Endothelial cell (in vitro differentiated cells): ENCODE measurements around the gene WNT5A. TPM values are rescaled to one million over a fixed set of nuclear protein-coding genes. Genes with fewer than 3 reads are reported as not detected.

ENCODE experiments used
- DNase-seq: peaks from one replicate; pipeline ENCODE4 v3.0.0; 2021; ENCODE audit warnings: low spot score
- H3K27ac Mint-ChIP-seq: one replicate; pipeline ENCODE4 v1.8.0; 2021; ENCODE audit warnings: mixed read lengths, inconsistent platforms; ENCODE audit not compliant: unreplicated experiment
- H3K27me3 Mint-ChIP-seq: one replicate; pipeline ENCODE4 v1.8.0; 2021; ENCODE audit warnings: mild to moderate bottlenecking, moderate library complexity, mixed read lengths, inconsistent platforms; ENCODE audit not compliant: unreplicated experiment
- H3K36me3 Mint-ChIP-seq: one replicate; pipeline ENCODE4 v1.8.0; 2021; ENCODE audit warnings: mild to moderate bottlenecking, low read depth, mixed read lengths, inconsistent platforms; ENCODE audit not compliant: unreplicated experiment
- H3K4me1 Mint-ChIP-seq: one replicate; pipeline ENCODE4 v1.8.0; 2021; ENCODE audit warnings: mild to moderate bottlenecking, mixed read lengths, inconsistent platforms; ENCODE audit not compliant: unreplicated experiment
- H3K4me3 Mint-ChIP-seq: one replicate; pipeline ENCODE4 v1.8.0; 2021; ENCODE audit warnings: mild to moderate bottlenecking, mixed read lengths, inconsistent platforms; ENCODE audit not compliant: unreplicated experiment
- H3K9me3 Mint-ChIP-seq: one replicate; pipeline ENCODE4 v1.8.0; 2021; ENCODE audit warnings: mixed read lengths, inconsistent platforms; ENCODE audit not compliant: unreplicated experiment
- total RNA-seq: library from RNA; stranded (reverse); fragmentation: NEBNext Ultra II Directional; extraction: Animal tissue kit (Norgen Biotek cat#: 25700); gene quantifications from one replicate; pipeline ENCODE4 v1.2.1, GENCODE V29; 2021; ENCODE audit not compliant: unreplicated experiment
- TF ChIP-seq, protein P1 (sequence below): fragments of 200-600 bp; sonication (generic); IDR thresholded peaks from one replicate; pipeline ENCODE4 v1.5.0; 2021; ENCODE audit warnings: antibody characterized with exemption; ENCODE audit not compliant: unreplicated experiment

WNT5A gene
- total RNA-seq, 1 donor from 2014 or later: 9.7 TPM

DNA sequence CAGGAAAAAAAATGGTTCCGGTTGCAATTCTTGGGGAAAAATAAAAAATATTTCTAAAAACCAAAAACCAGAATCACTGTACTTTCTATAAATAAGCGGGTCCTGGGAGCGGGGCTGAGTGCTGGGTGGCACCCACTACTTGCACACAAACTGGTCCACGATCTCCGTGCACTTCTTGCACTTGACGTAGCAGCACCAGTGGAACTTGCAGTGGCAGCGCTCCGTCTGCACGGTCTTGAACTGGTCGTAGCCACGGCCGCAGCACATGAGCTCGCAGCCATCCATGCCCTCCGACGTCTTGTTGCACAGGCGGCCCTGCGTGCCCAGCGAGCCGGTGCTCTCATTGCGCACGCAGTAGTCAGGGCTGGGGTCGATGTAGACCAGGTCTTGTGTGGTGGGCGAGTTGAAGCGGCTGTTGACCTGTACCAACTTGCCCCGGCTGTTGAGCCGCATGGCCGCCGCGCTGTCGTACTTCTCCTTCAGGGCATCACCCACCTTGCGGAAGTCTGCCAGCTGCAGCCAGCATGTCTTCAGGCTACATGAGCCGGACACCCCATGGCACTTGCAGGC is 17.1 kb downstream of the WNT5A start:
- peaks cover 15% of the 10 kb centered on the region for H3K27me3 Mint-ChIP-seq
- H3K27ac Mint-ChIP-seq: no peak overlapping the region
- no peak for DNase-seq
- peaks cover 7% of the 10 kb centered on the region for H3K36me3 Mint-ChIP-seq
- H3K4me1 Mint-ChIP-seq: peaks cover 6% of the 10 kb centered on the region
- TF ChIP-seq, protein P1, sequence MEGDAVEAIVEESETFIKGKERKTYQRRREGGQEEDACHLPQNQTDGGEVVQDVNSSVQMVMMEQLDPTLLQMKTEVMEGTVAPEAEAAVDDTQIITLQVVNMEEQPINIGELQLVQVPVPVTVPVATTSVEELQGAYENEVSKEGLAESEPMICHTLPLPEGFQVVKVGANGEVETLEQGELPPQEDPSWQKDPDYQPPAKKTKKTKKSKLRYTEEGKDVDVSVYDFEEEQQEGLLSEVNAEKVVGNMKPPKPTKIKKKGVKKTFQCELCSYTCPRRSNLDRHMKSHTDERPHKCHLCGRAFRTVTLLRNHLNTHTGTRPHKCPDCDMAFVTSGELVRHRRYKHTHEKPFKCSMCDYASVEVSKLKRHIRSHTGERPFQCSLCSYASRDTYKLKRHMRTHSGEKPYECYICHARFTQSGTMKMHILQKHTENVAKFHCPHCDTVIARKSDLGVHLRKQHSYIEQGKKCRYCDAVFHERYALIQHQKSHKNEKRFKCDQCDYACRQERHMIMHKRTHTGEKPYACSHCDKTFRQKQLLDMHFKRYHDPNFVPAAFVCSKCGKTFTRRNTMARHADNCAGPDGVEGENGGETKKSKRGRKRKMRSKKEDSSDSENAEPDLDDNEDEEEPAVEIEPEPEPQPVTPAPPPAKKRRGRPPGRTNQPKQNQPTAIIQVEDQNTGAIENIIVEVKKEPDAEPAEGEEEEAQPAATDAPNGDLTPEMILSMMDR: no peak
- H3K9me3 Mint-ChIP-seq: no peaks in the 10 kb centered on the region
- H3K4me3 Mint-ChIP-seq: no peak overlapping the region

- peaks cover 3% of the 10 kb centered on the region for H3K36me3 Mint-ChIP-seq
- no peaks in the 10 kb centered on the region for H3K9me3 Mint-ChIP-seq
- TF ChIP-seq, protein P1: no peak
- H3K27ac Mint-ChIP-seq: no peak overlapping the region
- H3K4me3 Mint-ChIP-seq: no peak overlapping the region
- peaks cover 4% of the 10 kb centered on the region for H3K27me3 Mint-ChIP-seq
- no peaks in the 10 kb centered on the region for H3K4me1 Mint-ChIP-seq
- no peak for DNase-seq
Measured at GRCh38 chr3:55468251-55468650, 18.9 kb downstream of the WNT5A start.

DNA sequence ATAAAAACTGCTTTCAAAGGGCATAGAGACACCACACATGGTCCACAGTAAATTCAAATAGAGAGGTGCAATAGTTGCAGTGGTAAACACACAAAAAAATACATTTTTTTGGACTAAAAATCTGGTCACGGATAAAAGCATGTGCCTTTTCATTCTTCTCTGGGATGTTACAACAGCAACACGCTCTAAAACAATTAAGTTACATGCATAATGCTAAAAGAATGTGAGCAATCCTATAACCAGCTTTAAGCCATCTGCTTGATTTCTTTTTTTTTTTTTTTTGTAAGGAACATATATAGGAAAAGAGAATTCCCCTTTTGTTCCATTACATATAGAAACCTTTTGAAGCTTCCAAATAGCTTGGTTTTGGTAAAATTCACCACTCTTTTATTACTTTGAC is 20.0 kb downstream of the WNT5A start:
- no peak overlapping the region for H3K27ac Mint-ChIP-seq
- no peaks in the 10 kb centered on the region for H3K27me3 Mint-ChIP-seq
- no peaks in the 10 kb centered on the region for H3K4me1 Mint-ChIP-seq
- no peaks in the 10 kb centered on the region for H3K9me3 Mint-ChIP-seq
- H3K4me3 Mint-ChIP-seq: no peak overlapping the region
- peaks cover 2% of the 10 kb centered on the region for H3K36me3 Mint-ChIP-seq
- TF ChIP-seq, protein P1: no peak
- no peak for DNase-seq

GRCh38 chr3:55466526-55466925 is 20.6 kb downstream of the WNT5A start:
- TF ChIP-seq, protein P1: no peak
- H3K4me3 Mint-ChIP-seq: no peak overlapping the region
- no peaks in the 10 kb centered on the region for H3K9me3 Mint-ChIP-seq
- H3K36me3 Mint-ChIP-seq: no peaks in the 10 kb centered on the region
- no peaks in the 10 kb centered on the region for H3K4me1 Mint-ChIP-seq
- H3K27me3 Mint-ChIP-seq: no peaks in the 10 kb centered on the region
- no peak for DNase-seq
- H3K27ac Mint-ChIP-seq: no peak overlapping the region

GRCh38 chr3:55461896-55462295 is 25.2 kb downstream of the WNT5A start:
- DNase-seq: no peak
- H3K4me3 Mint-ChIP-seq: no peak overlapping the region
- H3K36me3 Mint-ChIP-seq: no peaks in the 10 kb centered on the region
- TF ChIP-seq, protein P1: no peak
- H3K9me3 Mint-ChIP-seq: no peaks in the 10 kb centered on the region
- H3K27me3 Mint-ChIP-seq: peaks cover 1% of the 10 kb centered on the region
- H3K27ac Mint-ChIP-seq: no peak overlapping the region
- no peaks in the 10 kb centered on the region for H3K4me1 Mint-ChIP-seq
